ENCODE results near the gene LDB2. TPM values are rescaled to one million over a fixed set of nuclear protein-coding genes. Genes with fewer than 3 reads are reported as not detected.

Gene LDB2
- total RNA-seq, 1 donor from 2014 or later = 4.9 TPM

- Mint-ChIP-seq H3K27me3 (ENCODE audit: low read depth, unreplicated experiment) (no peaks in the 10 kb centered on the region), H3K27ac (ENCODE audit: unreplicated experiment) (no peak overlapping the region), H3K9me3 (ENCODE audit: unreplicated experiment) (peaks cover 2% of the 10 kb centered on the region), H3K36me3 (ENCODE audit: low read depth, unreplicated experiment) (no peaks in the 10 kb centered on the region), H3K4me1 (ENCODE audit: low read depth, unreplicated experiment) (no peaks in the 10 kb centered on the region), H3K4me3 (ENCODE audit: unreplicated experiment) (no peak overlapping the region)
- Histone ChIP-seq H3K9me3 (ENCODE audit: insufficient read depth, low read depth, low read length) (no peaks in the 10 kb centered on the region), H3K27me3 (ENCODE audit: insufficient read depth, low read length) (no peaks in the 10 kb centered on the region), H3K4me3 (ENCODE audit: insufficient read depth, low read depth, low read length) (no peak overlapping the region), H3K79me2 (ENCODE audit: insufficient read depth, low read length) (no peaks in the 10 kb centered on the region), H3K27ac (ENCODE audit: low read depth, low read length) (no peak overlapping the region), H2AFZ (ENCODE audit: low read depth, low read length) (no peak overlapping the region), H3K4me2 (ENCODE audit: low read length) (no peak overlapping the region), H4K20me1 (ENCODE audit: insufficient read depth, low read length) (no peaks in the 10 kb centered on the region), H3K4me1 (ENCODE audit: insufficient read depth, low read length) (no peaks in the 10 kb centered on the region), H3K36me3 (ENCODE audit: insufficient read depth, low read length) (no peaks in the 10 kb centered on the region), H3K9ac (ENCODE audit: low read length) (no peak overlapping the region)
- DNase-seq (ENCODE audit: low read depth) (no peak), FAIRE-seq (no peak)
- TF ChIP-seq EZH2 (IDR thresholded peaks at IDR 0.05; ENCODE audit: insufficient read depth, low read length) (no peak), CTCF (IDR thresholded peaks at IDR 0.05; ENCODE audit: insufficient read depth, low read depth, low read length) (no peak)
These were observed 414.9 kb downstream of the LDB2 start for GRCh38 chr4:16483540-16483939.

- H3K4me3 Mint-ChIP-seq (ENCODE audit: unreplicated experiment) = no peak overlapping the region
- no peaks in the 10 kb centered on the region for H3K9me3 Mint-ChIP-seq (ENCODE audit: unreplicated experiment)
- Histone ChIP-seq H3K36me3 (ENCODE audit: insufficient read depth, low read length) (no peaks in the 10 kb centered on the region), H4K20me1 (ENCODE audit: insufficient read depth, low read length) (no peaks in the 10 kb centered on the region), H3K27ac (ENCODE audit: low read depth, low read length) (no peak overlapping the region), H2AFZ (ENCODE audit: low read depth, low read length) (no peak overlapping the region), H3K27me3 (ENCODE audit: insufficient read depth, low read length) (no peaks in the 10 kb centered on the region), H3K9me3 (ENCODE audit: insufficient read depth, low read depth, low read length) (no peaks in the 10 kb centered on the region), H3K4me2 (ENCODE audit: low read length) (no peak overlapping the region), H3K4me3 (ENCODE audit: insufficient read depth, low read depth, low read length) (no peak overlapping the region), H3K9ac (ENCODE audit: low read length) (no peak overlapping the region), H3K4me1 (ENCODE audit: insufficient read depth, low read length) (no peaks in the 10 kb centered on the region), H3K79me2 (ENCODE audit: insufficient read depth, low read length) (no peaks in the 10 kb centered on the region)
- H3K36me3 Mint-ChIP-seq (ENCODE audit: low read depth, unreplicated experiment) = no peaks in the 10 kb centered on the region
- no peak for FAIRE-seq
- H3K27me3 Mint-ChIP-seq (ENCODE audit: low read depth, unreplicated experiment) = no peaks in the 10 kb centered on the region
- TF ChIP-seq EZH2 (IDR thresholded peaks at IDR 0.05; ENCODE audit: insufficient read depth, low read length) = no peak
- no peak for TF ChIP-seq CTCF (IDR thresholded peaks at IDR 0.05; ENCODE audit: insufficient read depth, low read depth, low read length)
- H3K27ac Mint-ChIP-seq (ENCODE audit: unreplicated experiment) = no peak overlapping the region
- no peaks in the 10 kb centered on the region for H3K4me1 Mint-ChIP-seq (ENCODE audit: low read depth, unreplicated experiment)
- DNase-seq (ENCODE audit: low read depth) = peak; percentile 22
These were observed 418.4 kb downstream of the LDB2 start for GRCh38 chr4:16480011-16480410.

GRCh38 chr4:16472537-16472936 is 425.9 kb downstream of the LDB2 start:
- FAIRE-seq (no peak), DNase-seq (ENCODE audit: low read depth) (no peak)
- H3K4me1 ChIP-seq (ENCODE audit: insufficient read depth, low read length) = no peaks in the 10 kb centered on the region
- no peak overlapping the region for H3K9ac ChIP-seq (ENCODE audit: low read length)
- H4K20me1 ChIP-seq (ENCODE audit: insufficient read depth, low read length) = no peaks in the 10 kb centered on the region
- no peaks in the 10 kb centered on the region for H3K4me1 Mint-ChIP-seq (ENCODE audit: low read depth, unreplicated experiment)
- H3K36me3 Mint-ChIP-seq (ENCODE audit: low read depth, unreplicated experiment) = no peaks in the 10 kb centered on the region
- no peaks in the 10 kb centered on the region for H3K27me3 Mint-ChIP-seq (ENCODE audit: low read depth, unreplicated experiment)
- H3K27ac ChIP-seq (ENCODE audit: low read depth, low read length) = no peak overlapping the region
- H3K9me3 ChIP-seq (ENCODE audit: insufficient read depth, low read depth, low read length) = no peaks in the 10 kb centered on the region
- H3K79me2 ChIP-seq (ENCODE audit: insufficient read depth, low read length) = no peaks in the 10 kb centered on the region
- H3K4me3 Mint-ChIP-seq (ENCODE audit: unreplicated experiment) = no peak overlapping the region
- H2AFZ ChIP-seq (ENCODE audit: low read depth, low read length) = no peak overlapping the region
- H3K4me3 ChIP-seq (ENCODE audit: insufficient read depth, low read depth, low read length) = no peak overlapping the region
- H3K36me3 ChIP-seq (ENCODE audit: insufficient read depth, low read length) = no peaks in the 10 kb centered on the region
- H3K9me3 Mint-ChIP-seq (ENCODE audit: unreplicated experiment) = peaks cover 8% of the 10 kb centered on the region
- TF ChIP-seq CTCF (IDR thresholded peaks at IDR 0.05; ENCODE audit: insufficient read depth, low read depth, low read length) = no peak
- TF ChIP-seq EZH2 (IDR thresholded peaks at IDR 0.05; ENCODE audit: insufficient read depth, low read length) = no peak
- H3K4me2 ChIP-seq (ENCODE audit: low read length) = no peak overlapping the region
- no peaks in the 10 kb centered on the region for H3K27me3 ChIP-seq (ENCODE audit: insufficient read depth, low read length)
- no peak overlapping the region for H3K27ac Mint-ChIP-seq (ENCODE audit: unreplicated experiment)

All from astrocyte (in vitro differentiated cells and primary cell).